H1 (cell line): ENCODE measurements around the gene ZFP36L2. TPM values are rescaled to one million over a fixed set of nuclear protein-coding genes. Genes with fewer than 3 reads are reported as not detected.

Experiments
- CTCF ChIA-PET: fragments of 300-600 bp; sonication (Branson Sonifier 250); formaldehyde crosslinking; loops from one replicate; lab custom pipeline; 2021; ENCODE audit not compliant: partially characterized antibody; lab: Charles Lee
- POLR2A ChIA-PET: fragments of 300-600 bp; sonication (Branson Sonifier 250); formaldehyde crosslinking; loops from one replicate; lab custom pipeline; 2021; ENCODE audit warnings: inconsistent platforms; ENCODE audit not compliant: partially characterized antibody; lab: Charles Lee
- DNase-seq, 2 experiments: peaks; one replicate each; pipeline versions ENCODE4 v3.0.0 to v3.0.0-alpha.2; 2010 to 2022; ENCODE audit warnings: low spot score in 2 of 2, low read depth in 1 of 2, mixed read lengths in 1 of 2
- FAIRE-seq: peaks from 2 replicates; lab custom pipeline; 2011; peaks lifted over from hg19 to GRCh38; lab: Jason Lieb, UNC
- H2AFZ ChIP-seq: 2 replicates; pipeline ENCODE4 v1.8.1; 2012; ENCODE audit warnings: low read length, inconsistent platforms
- H2AK5ac ChIP-seq: 2 replicates; pipeline ENCODE4 v1.6.1; 2013; ENCODE audit warnings: low read depth, low read length
- H2BK120ac ChIP-seq: replicated peaks from 2 replicates; pipeline ENCODE3; 2013; ENCODE audit warnings: low read depth, low read length, inconsistent platforms
- H2BK12ac ChIP-seq: 2 replicates; pipeline ENCODE4 v1.6.1; 2013; ENCODE audit warnings: low read depth, low read length
- H2BK15ac ChIP-seq: 2 replicates; pipeline ENCODE4 v1.6.1; 2013; ENCODE audit warnings: low read length
- H2BK20ac ChIP-seq: 2 replicates; pipeline ENCODE4 v1.6.1; 2013; ENCODE audit warnings: low read length
- H2BK5ac ChIP-seq: 2 replicates; pipeline ENCODE4 v1.6.1; 2013; ENCODE audit warnings: low read depth, low read length
- H3K14ac ChIP-seq: 2 replicates; pipeline ENCODE4 v1.6.1; 2013; ENCODE audit warnings: inconsistent platforms; ENCODE audit not compliant: insufficient read length
- H3K18ac ChIP-seq: 2 replicates; pipeline ENCODE4 v1.6.1; 2013; ENCODE audit warnings: low read length; ENCODE audit errors: extremely low read depth
- H3K23ac ChIP-seq: 2 replicates; pipeline ENCODE4 v1.6.1; 2013; ENCODE audit warnings: inconsistent platforms; ENCODE audit not compliant: insufficient read length
- H3K23me2 ChIP-seq: 2 replicates; pipeline ENCODE4 v1.6.1; 2013; ENCODE audit warnings: low read depth, low read length
- H3K27ac ChIP-seq: 2 replicates; pipeline ENCODE4 v1.6.1; 2011; ENCODE audit warnings: low read depth, low read length, inconsistent platforms
- H3K27me3 ChIP-seq, 4 experiments: replicated peaks in 1 of 4; 1 replicate in 1 of 4; 2 replicates in 3 of 4; pipeline versions ENCODE4 v1.6.1 to v1.8.1; 2011 to 2013; ENCODE audit warnings: low read length in 3 of 4, mild to moderate bottlenecking in 3 of 4, inconsistent platforms in 2 of 4, mixed read lengths in 2 of 4, moderate library complexity in 1 of 4; ENCODE audit not compliant: control insufficient read depth in 3 of 4, insufficient read depth in 3 of 4; ENCODE audit errors: extremely low read depth in 1 of 4
- H3K36me3 ChIP-seq, 4 experiments: 2 replicates each; pipeline versions ENCODE4 v1.6.1 to v1.8.1; 2011 to 2013; ENCODE audit warnings: mild to moderate bottlenecking in 4 of 4, low read length in 3 of 4, moderate library complexity in 2 of 4, control low read depth in 1 of 4, inconsistent platforms in 1 of 4; ENCODE audit not compliant: insufficient read depth in 4 of 4, control insufficient read depth in 2 of 4
- H3K4ac ChIP-seq: replicated peaks from 2 replicates; pipeline ENCODE3; 2013; ENCODE audit warnings: low read length, low read depth, mixed read lengths, inconsistent platforms; ENCODE audit not compliant: insufficient read length
- H3K4me1 ChIP-seq, 4 experiments: replicated peaks in 1 of 4; 1 replicate in 1 of 4; 2 replicates in 3 of 4; pipeline versions ENCODE4 v1.6.1 to v1.8.1; 2011 to 2013; ENCODE audit warnings: low read length in 3 of 4, inconsistent platforms in 2 of 4, mixed read lengths in 1 of 4; ENCODE audit not compliant: insufficient read depth in 4 of 4, control insufficient read depth in 3 of 4
- H3K4me2 ChIP-seq, 2 experiments: 2 replicates each; pipeline versions ENCODE4 v1.6.1 to v1.8.1; 2011 to 2013; ENCODE audit warnings: low read depth in 2 of 2, low read length in 2 of 2, control low read depth in 1 of 2, inconsistent platforms in 1 of 2, mild to moderate bottlenecking in 1 of 2; ENCODE audit not compliant: insufficient read depth in 1 of 2
- H3K4me3 ChIP-seq, 4 experiments: fragments of 200-600, 300-600 bp in 1 of 4; sonication (generic), shearing (Covaris generic), sonication (Bioruptor Twin) in 1 of 4; 2 replicates each; pipeline versions ENCODE4 v1.5.1 to v1.8.1; 2011 to 2016; ENCODE audit warnings: low read length in 4 of 4, low read depth in 3 of 4, control low read depth in 2 of 4, inconsistent platforms in 2 of 4, mild to moderate bottlenecking in 2 of 4, mixed read lengths in 1 of 4, moderate library complexity in 1 of 4; ENCODE audit not compliant: insufficient read depth in 2 of 4; ENCODE audit errors: extremely low read depth in 1 of 4
- H3K56ac ChIP-seq: replicated peaks from 2 replicates; pipeline ENCODE3; 2013; ENCODE audit warnings: low read depth, mild to moderate bottlenecking, mixed read lengths, low read length, inconsistent platforms; ENCODE audit not compliant: insufficient read length
- H3K79me1 ChIP-seq: 2 replicates; pipeline ENCODE4 v1.6.1; 2013; ENCODE audit warnings: low read depth, low read length, control low read depth
- H3K79me2 ChIP-seq, 2 experiments: 2 replicates each; pipeline versions ENCODE4 v1.6.1 to v1.8.1; 2012 to 2013; ENCODE audit warnings: low read length in 2 of 2, mild to moderate bottlenecking in 2 of 2, inconsistent platforms in 1 of 2; ENCODE audit not compliant: insufficient read depth in 2 of 2, control insufficient read depth in 1 of 2
- H3K9ac ChIP-seq, 4 experiments: replicated peaks in 1 of 4; 1 replicate in 1 of 4; 2 replicates in 3 of 4; pipeline versions ENCODE4 v1.6.1 to v1.8.1; 2011 to 2013; ENCODE audit warnings: low read depth in 3 of 4, low read length in 3 of 4, control low read depth in 2 of 4, mild to moderate bottlenecking in 2 of 4, moderate library complexity in 2 of 4, inconsistent platforms in 1 of 4; ENCODE audit errors: extremely low read depth in 1 of 4
- H3K9me3 ChIP-seq, 2 experiments: 2 replicates each; pipeline versions ENCODE4 v1.6.1 to v1.8.1; 2012 to 2013; ENCODE audit warnings: mild to moderate bottlenecking in 2 of 2, moderate library complexity in 2 of 2, control low read depth in 1 of 2, inconsistent platforms in 1 of 2, low read depth in 1 of 2, low read length in 1 of 2, mixed read lengths in 1 of 2; ENCODE audit not compliant: insufficient read depth in 2 of 2
- H4K20me1 ChIP-seq, 2 experiments: replicated peaks in 1 of 2; 2 replicates each; pipeline versions ENCODE3 to v1.8.1; 2011 to 2013; ENCODE audit warnings: inconsistent platforms in 2 of 2, low read length in 2 of 2, mild to moderate bottlenecking in 1 of 2; ENCODE audit not compliant: insufficient read depth in 2 of 2, control insufficient read depth in 1 of 2
- H4K5ac ChIP-seq: 2 replicates; pipeline ENCODE4 v1.6.1; 2013; ENCODE audit warnings: low read length, low read depth, mixed read lengths, inconsistent platforms; ENCODE audit not compliant: insufficient read length
- H4K8ac ChIP-seq: 2 replicates; pipeline ENCODE4 v1.8.0; 2013; ENCODE audit warnings: mild to moderate bottlenecking, moderate library complexity, low read length, inconsistent platforms; ENCODE audit not compliant: insufficient read depth; ENCODE audit errors: extremely low read depth
- H4K91ac ChIP-seq: replicated peaks from 2 replicates; pipeline ENCODE3; 2013; ENCODE audit warnings: low read length, mixed read lengths, inconsistent platforms; ENCODE audit not compliant: insufficient read length
- EZH2 ChIP-seq: fragments of 200-600 bp; sonication (generic); IDR thresholded peaks from 2 replicates; pipeline ENCODE4 v1.7.1; 2012; ENCODE audit warnings: low read depth, mild to moderate bottlenecking, moderate library complexity, low read length, inconsistent platforms; ENCODE audit not compliant: severe bottlenecking
- WGBS, 2 experiments: shearing (Covaris generic) in 1 of 2; methylation state at CpG; one replicate each; pipeline versions ENCODE4 v1.1.6 to v1.1.7; 2013 to 2015; ENCODE audit warnings: low lambda C conversion rate in 2 of 2, mixed read lengths in 2 of 2, inconsistent platforms in 1 of 2, low coverage in 1 of 2, missing lambda C conversion rate in 1 of 2; ENCODE audit not compliant: insufficient replicate concordance in 2 of 2, insufficient coverage in 1 of 2, insufficient read length in 1 of 2; ENCODE audit errors: extremely low coverage in 1 of 2, missing lambda C conversion rate in 1 of 2; 5-methylcytosine and 5-hydroxymethylcytosine counted together
- polyA plus RNA-seq, 7 experiments: library from polyadenylated mRNA; depleted of rRNA in 3 of 7; stranded (reverse) in 5 of 7; unstranded in 2 of 7; fragments of >200 nt in 5 of 7; fragments of 200-250 nt in 2 of 7; gene quantifications; 1 replicate in 5 of 7; 2 replicates in 1 of 7; 4 replicates in 1 of 7; pipeline versions ENCODE4 v1.2.1 to v1.2.3, GENCODE V29; 2011 to 2013; ENCODE audit warnings: missing spikeins in 2 of 7, mixed read lengths in 2 of 7
- total RNA-seq: library from RNA; stranded (reverse); fragmentation: NEBNext Ultra II Directional; extraction: Animal tissue kit (Norgen Biotek cat#: 25700); gene quantifications from 2 replicates; pipeline ENCODE4 v1.2.1, GENCODE V29; 2021

ZFP36L2 gene
- total and polyA plus RNA-seq, 2 of the 8 experiments (the other 6 are each of a cell fraction or from before 2014, with no cell fraction given), result 13.4 to 102 TPM

DNA sequence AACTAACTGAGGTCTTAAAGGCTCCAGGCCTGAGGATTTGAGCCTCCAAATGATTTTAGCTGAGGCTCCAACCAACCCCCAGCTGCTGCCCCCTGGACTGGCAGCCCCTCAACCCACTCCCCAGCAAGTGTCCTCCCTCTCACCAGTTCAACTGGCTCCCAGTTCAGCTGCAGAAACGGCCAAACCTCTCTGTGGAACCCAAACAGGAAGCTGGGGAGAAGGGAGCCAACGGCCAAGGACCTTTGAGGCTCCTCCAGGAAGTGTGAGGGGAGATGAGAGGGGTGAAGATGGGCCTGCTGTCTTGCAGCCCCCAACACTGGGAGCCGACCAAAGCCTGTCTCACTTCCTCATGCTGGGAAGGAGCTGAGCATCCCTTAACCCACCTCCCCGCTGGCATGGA is 24.9 kb downstream of the ZFP36L2 start:
- H3K4ac ChIP-seq, result no peak overlapping the region
- peaks cover 4 to 9% (median 7%) of the 10 kb centered on the region in 4 experiments for H3K4me1 ChIP-seq
- CTCF ChIA-PET, result interaction anchor here (0.8 to 3.2 kb wide), 6 partner anchors 8 to 254 kb away, joined by 3 to 11 read pairs (median 7); no protein-coding TSS in a partner anchor
- no peaks in the 10 kb centered on the region for H4K20me1 ChIP-seq
- no peaks in the 10 kb centered on the region; the same call in 1 of the 2 replicates for H3K23me2 ChIP-seq
- 0 out of 2 replicates have a peak overlapping the region, but pooled peaks have one; percentile 61 for H2BK20ac ChIP-seq
- H2BK120ac ChIP-seq, result no peak overlapping the region
- no peak overlapping the region for H3K9ac ChIP-seq
- no peak overlapping the region for H3K4me3 ChIP-seq
- no peak overlapping the region for H3K27ac ChIP-seq
- 0 out of 2 replicates have a peak overlapping the region, but pooled peaks have one; percentile 39 for H2AK5ac ChIP-seq
- no peak for TF ChIP-seq EZH2
- no peak for DNase-seq
- no peak overlapping the region for H4K5ac ChIP-seq
- no peak overlapping the region for H3K14ac ChIP-seq
- H3K36me3 ChIP-seq, result no peaks in the 10 kb centered on the region
- H3K18ac ChIP-seq, result no peak overlapping the region; the same call in 1 of the 2 replicates
- POLR2A ChIA-PET, result no interaction called here
- H4K8ac ChIP-seq, result no peak overlapping the region
- no peak overlapping the region for H3K56ac ChIP-seq
- H3K27me3 ChIP-seq, result no peaks in the 10 kb centered on the region
- WGBS, 2 experiments, result 90% methylated on average over 4 of the region's 4 CpGs; no CpG with 5 or more reads in 1 of the 2 experiments
- H2AFZ ChIP-seq, result no peak overlapping the region
- no peaks in the 10 kb centered on the region for H3K79me2 ChIP-seq
- H3K9me3 ChIP-seq, result no peaks in the 10 kb centered on the region
- no peak overlapping the region for H4K91ac ChIP-seq
- H2BK12ac ChIP-seq, result 0 out of 2 replicates have a peak overlapping the region, but pooled peaks have one; percentile 84
- no peak overlapping the region for H3K23ac ChIP-seq
- no peaks in the 10 kb centered on the region for H3K79me1 ChIP-seq
- H2BK5ac ChIP-seq, result no peak overlapping the region
- peak overlapping the region; percentile 88; the same call in 1 of the 2 replicates for H2BK15ac ChIP-seq
- FAIRE-seq, result no peak
- no peak overlapping the region for H3K4me2 ChIP-seq
